Progenitor cell of endocrine pancreas (in vitro differentiated cells): Measurements from ENCODE around the gene INO80E. TPM values are rescaled to one million over a fixed set of nuclear protein-coding genes. Genes with fewer than 3 reads are reported as not detected.

Experiments used
- DNase-seq: peaks from one replicate; pipeline ENCODE4 v3.0.0; 2021; ENCODE audit warnings: low spot score; ENCODE audit not compliant: unreplicated experiment
- H3K27ac Mint-ChIP-seq: 2 replicates; pipeline ENCODE4 v1.8.0; 2021; ENCODE audit warnings: mild to moderate bottlenecking, moderate library complexity, mixed read lengths
- H3K27me3 Mint-ChIP-seq: 2 replicates; pipeline ENCODE4 v1.8.0; 2021; ENCODE audit warnings: mixed read lengths
- H3K36me3 Mint-ChIP-seq: 2 replicates; pipeline ENCODE4 v1.8.0; 2022; ENCODE audit warnings: mixed read lengths; ENCODE audit not compliant: insufficient read depth
- H3K4me1 Mint-ChIP-seq: 2 replicates; pipeline ENCODE4 v1.8.0; 2021; ENCODE audit warnings: low read depth, mixed read lengths
- H3K4me3 Mint-ChIP-seq: 2 replicates; pipeline ENCODE4 v1.8.0; 2021; ENCODE audit warnings: low read depth, mild to moderate bottlenecking, moderate library complexity, mixed read lengths
- H3K9me3 Mint-ChIP-seq: 2 replicates; pipeline ENCODE4 v1.8.0; 2021; ENCODE audit warnings: low read depth, mixed read lengths
- total RNA-seq: library from RNA; stranded (reverse); gene quantifications from 2 replicates; pipeline ENCODE4 v1.2.1, GENCODE V29; 2021
- TF ChIP-seq, protein P1 (sequence below): fragments of 200-600 bp; sonication (generic); IDR thresholded peaks from one replicate; pipeline ENCODE4 v1.5.0; 2021; ENCODE audit warnings: antibody characterized with exemption, mild to moderate bottlenecking; ENCODE audit not compliant: unreplicated experiment

The INO80E gene
- total RNA-seq, 1 donor from 2014 or later: 74.2 TPM

DNA sequence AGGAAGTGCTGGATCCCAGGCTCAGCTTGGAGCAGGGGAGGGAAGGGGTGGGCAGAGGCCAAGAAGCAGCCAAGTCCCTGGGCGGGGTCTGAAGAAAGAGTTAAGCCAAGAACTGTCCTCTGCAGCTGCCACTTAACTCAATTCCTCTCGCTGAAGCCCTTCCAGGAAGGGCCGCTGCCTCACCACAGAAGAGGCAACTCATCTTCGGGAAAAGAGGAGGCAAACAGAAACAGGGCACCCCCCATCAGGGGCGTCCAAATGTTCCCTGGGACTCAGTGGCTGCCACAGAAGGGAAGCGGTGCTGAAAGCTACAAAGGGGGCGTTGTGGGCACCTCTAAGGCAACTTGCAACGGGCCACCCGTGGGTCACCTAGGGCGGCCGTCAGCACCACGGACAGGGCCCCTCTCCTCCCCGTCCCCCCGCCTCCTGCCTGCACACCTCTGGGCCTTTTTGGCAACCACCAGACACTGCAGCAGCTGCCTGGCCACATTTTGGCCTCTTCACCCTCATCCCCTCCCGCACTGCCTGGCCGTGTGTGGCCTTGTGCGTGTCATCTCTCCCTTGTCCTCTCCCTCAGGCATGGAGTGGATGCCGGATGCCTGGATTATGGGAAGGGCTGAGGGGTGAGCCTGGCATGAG is 32.5 kb downstream of the INO80E start:
- no peaks in the 10 kb centered on the region for H3K4me1 Mint-ChIP-seq
- TF ChIP-seq, protein P1, sequence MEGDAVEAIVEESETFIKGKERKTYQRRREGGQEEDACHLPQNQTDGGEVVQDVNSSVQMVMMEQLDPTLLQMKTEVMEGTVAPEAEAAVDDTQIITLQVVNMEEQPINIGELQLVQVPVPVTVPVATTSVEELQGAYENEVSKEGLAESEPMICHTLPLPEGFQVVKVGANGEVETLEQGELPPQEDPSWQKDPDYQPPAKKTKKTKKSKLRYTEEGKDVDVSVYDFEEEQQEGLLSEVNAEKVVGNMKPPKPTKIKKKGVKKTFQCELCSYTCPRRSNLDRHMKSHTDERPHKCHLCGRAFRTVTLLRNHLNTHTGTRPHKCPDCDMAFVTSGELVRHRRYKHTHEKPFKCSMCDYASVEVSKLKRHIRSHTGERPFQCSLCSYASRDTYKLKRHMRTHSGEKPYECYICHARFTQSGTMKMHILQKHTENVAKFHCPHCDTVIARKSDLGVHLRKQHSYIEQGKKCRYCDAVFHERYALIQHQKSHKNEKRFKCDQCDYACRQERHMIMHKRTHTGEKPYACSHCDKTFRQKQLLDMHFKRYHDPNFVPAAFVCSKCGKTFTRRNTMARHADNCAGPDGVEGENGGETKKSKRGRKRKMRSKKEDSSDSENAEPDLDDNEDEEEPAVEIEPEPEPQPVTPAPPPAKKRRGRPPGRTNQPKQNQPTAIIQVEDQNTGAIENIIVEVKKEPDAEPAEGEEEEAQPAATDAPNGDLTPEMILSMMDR: no peak
- H3K9me3 Mint-ChIP-seq: no peaks in the 10 kb centered on the region
- H3K4me3 Mint-ChIP-seq: no peak overlapping the region
- H3K27ac Mint-ChIP-seq: no peak overlapping the region
- no peaks in the 10 kb centered on the region for H3K36me3 Mint-ChIP-seq
- peak; percentile 64 for DNase-seq
- H3K27me3 Mint-ChIP-seq: peaks cover 63% of the 10 kb centered on the region

- DNase-seq: no peak
- Mint-ChIP-seq H3K9me3 (no peaks in the 10 kb centered on the region), H3K4me3 (peak overlapping the region; percentile 42), H3K4me1 (no peaks in the 10 kb centered on the region), H3K36me3 (no peaks in the 10 kb centered on the region), H3K27me3 (peaks cover 63% of the 10 kb centered on the region), H3K27ac (no peak overlapping the region)
- TF ChIP-seq, protein P1: no peak
Measured at GRCh38 chr16:30030011-30030685, 34.1 kb downstream of the INO80E start.

DNA sequence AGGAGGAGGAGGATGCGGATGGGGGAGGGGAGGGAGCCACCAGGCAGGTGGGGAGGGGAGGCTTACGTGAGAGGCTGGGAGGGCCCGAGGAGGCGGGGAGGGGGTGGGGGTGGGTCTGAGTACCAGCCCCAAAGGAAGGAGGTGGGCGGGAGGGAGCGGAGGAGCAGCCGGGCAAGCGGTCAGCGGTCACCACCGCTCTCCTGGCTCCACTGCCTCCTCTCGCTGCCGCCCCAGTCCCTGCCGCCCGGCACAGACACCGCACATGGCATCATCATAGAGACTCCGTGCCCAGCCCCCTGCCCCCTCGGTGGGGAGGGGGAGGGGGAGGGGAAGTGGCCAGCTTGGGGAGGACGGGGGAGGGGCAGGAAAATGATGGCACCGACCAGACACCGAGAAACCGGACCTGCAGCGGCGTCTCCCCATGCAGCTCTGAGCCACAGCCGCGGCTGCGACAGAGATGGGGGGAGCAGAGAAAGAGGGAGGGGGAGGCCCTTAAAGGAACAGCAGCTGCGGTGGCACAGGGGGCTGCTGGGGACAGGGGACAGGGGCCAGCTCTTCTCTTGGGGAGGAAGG is 34.9 kb downstream of the INO80E start, which contains the start of gene TLCD3B:
Gene TLCD3B (minus strand): TSS at position 431 of the 573 bp plus-strand sequence. CDS start 744 bp downstream, outside the sequence.
- DNase-seq: no peak
- Mint-ChIP-seq H3K27ac (no peak within 1 kb of the TSS), H3K27me3 (peaks cover 70% of the 10 kb centered on the region), H3K36me3 (no peaks in the 10 kb centered on the region), H3K9me3 (no peaks in the 10 kb centered on the region), H3K4me1 (no peaks in the 10 kb centered on the region), H3K4me3 (peak within 1 kb of the TSS; percentile 42)
- TF ChIP-seq, protein P1: no peak

DNA sequence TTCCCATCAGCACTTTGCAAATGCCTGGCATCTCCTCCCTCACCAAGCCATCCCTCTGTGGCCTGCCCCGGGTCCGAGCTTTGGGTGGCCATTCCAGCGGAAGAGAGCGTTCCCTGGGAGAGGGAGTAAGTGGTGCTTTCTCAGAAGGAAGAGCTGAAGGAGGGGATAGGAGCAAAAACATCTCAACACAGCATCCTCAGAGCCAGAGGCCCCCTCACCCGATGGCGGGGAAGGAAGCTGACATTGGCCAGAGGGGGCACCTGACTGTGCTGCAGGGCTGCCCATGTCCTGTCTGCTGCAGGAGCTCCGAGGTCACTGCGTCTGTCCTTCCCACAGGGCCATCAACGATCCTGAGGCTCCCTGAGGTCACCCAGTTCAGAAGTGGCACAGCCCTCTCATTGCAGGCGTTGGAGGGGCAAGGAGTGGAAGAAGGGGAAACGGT is 35.5 kb downstream of the INO80E start:
- DNase-seq: no peak
- Mint-ChIP-seq H3K27ac (no peak overlapping the region), H3K27me3 (peaks cover 73% of the 10 kb centered on the region), H3K4me3 (no peak overlapping the region), H3K9me3 (no peaks in the 10 kb centered on the region), H3K4me1 (no peaks in the 10 kb centered on the region), H3K36me3 (no peaks in the 10 kb centered on the region)
- TF ChIP-seq, protein P1: no peak

GRCh38 chr16:30032083-30032819 is 36.2 kb downstream of the INO80E start:
- Mint-ChIP-seq H3K9me3 (no peaks in the 10 kb centered on the region), H3K36me3 (no peaks in the 10 kb centered on the region), H3K4me3 (no peak overlapping the region), H3K4me1 (no peaks in the 10 kb centered on the region), H3K27me3 (peaks cover 67% of the 10 kb centered on the region), H3K27ac (no peak overlapping the region)
- DNase-seq: peak; percentile 48
- TF ChIP-seq, protein P1: peak; percentile 77
